Adrenal gland (tissue), 12 donors: ENCODE data around the gene PHKG2. TPM values are rescaled to one million over a fixed set of nuclear protein-coding genes. Genes with fewer than 3 reads are reported as not detected.

Experiments
- DNase-seq, 7 donors: peaks; one replicate each; pipeline ENCODE4 v3.0.0-alpha.2; 2019 to 2020
- H3K27ac ChIP-seq, 5 donors: fragments of 200-600 bp; sonication (generic) in 4 of 5; 1 replicate in 3 of 5; 2 replicates in 2 of 5; pipeline versions ENCODE4 v1.5.1 to v1.8.0; 2016 to 2020; ENCODE audit warnings: mild to moderate bottlenecking in 1 of 5
- H3K27me3 ChIP-seq: fragments of 200-600 bp; 2 replicates; pipeline ENCODE4 v1.8.0; 2021
- H3K36me3 ChIP-seq, 2 donors: fragments of 200-600 bp; replicated peaks in 1 of 2; 1 replicate in 1 of 2; 2 replicates in 1 of 2; pipeline versions ENCODE4 v1.5.1 to v1.8.0; 2018 to 2022
- H3K4me1 ChIP-seq, 2 donors: fragments of 200-600 bp; replicated peaks in 1 of 2; 1 replicate in 1 of 2; 2 replicates in 1 of 2; pipeline versions ENCODE4 v1.5.1 to v1.8.0; 2018 to 2021
- H3K4me3 ChIP-seq, 4 donors: fragments of 200-600 bp; sonication (generic) in 3 of 4; one replicate each; pipeline ENCODE4 v1.5.1; 2016 to 2018
- H3K9me3 ChIP-seq, 3 donors: fragments of 200-600 bp; sonication (generic) in 1 of 3; replicated peaks in 1 of 3; 1 replicate in 2 of 3; 2 replicates in 1 of 3; pipeline versions ENCODE4 v1.5.1 to v1.8.0; 2016 to 2021
- POLR2A ChIP-seq, 2 donors: fragments of 450-650 bp; IDR thresholded peaks; one replicate each; pipeline ENCODE4 v1.6.1; 2017; ENCODE audit warnings: antibody characterized with exemption in 2 of 2, mild to moderate bottlenecking in 2 of 2, moderate library complexity in 1 of 2
- WGBS, 4 donors: extraction: QIAGEN DNeasy Blood & Tissue Kit in 2 of 4; methylation state at CpG; one replicate each; pipeline versions ENCODE4 v1.1.5 to v1.1.7; 2013 to 2017; 5-methylcytosine and 5-hydroxymethylcytosine counted together
- intact Hi-C, 2 donors: fragments of 100-400 bp; cut with DNase I; formaldehyde crosslinking; loops; one replicate each; pipeline versions ENCODE4 v1.14.1 to v1.15.0; 2022 to 2023
- polyA plus RNA-seq, 3 donors: library from polyadenylated mRNA; stranded (reverse); fragments of 200-250 nt in 2 of 3; fragments of 350-450 nt in 1 of 3; fragmentation: Illumina TruSeq in 1 of 3; extraction: RNeasy Lipid Tissue Mini Kit (QIAGEN cat#74804) in 1 of 3; gene quantifications; one replicate each; pipeline ENCODE4 v1.2.3, GENCODE V29; 2013 to 2014
- total RNA-seq, 9 donors: library from RNA; depleted of rRNA in 4 of 9; stranded (reverse); fragments of >200 nt in 4 of 9; fragments of 120-200 nt in 1 of 9; fragmentation: NEBNext Ultra II Directional in 1 of 9; extraction: Animal tissue kit (Norgen Biotek cat#: 25700) in 1 of 9; gene quantifications; one replicate each; pipeline versions ENCODE4 v1.1.0 to v1.2.4, GENCODE V29; 2013 to 2023
- TF ChIP-seq, protein P1 (sequence below), 6 experiments: fragments of 450-650 bp in 4 of 6; fragments of 200-600 bp in 2 of 6; sonication (generic) in 1 of 6; IDR thresholded peaks; 1 replicate in 5 of 6; 2 replicates in 1 of 6; pipeline versions ENCODE4 v1.5.1 to v1.8.0; 2016 to 2021; ENCODE audit warnings: antibody characterized with exemption in 6 of 6, mild to moderate bottlenecking in 2 of 6, moderate library complexity in 1 of 6
- donor health status: healthy with polysubstance abuse.
- donor health status: Bipolar disorder and iron deficiency.
- donor health status: DM: yes; HTN: yes; CAD: no.
- donor health status: DM: no; HTN: no; CAD: no.
- donor health status: DM: no; HTN: no; CAD: no.
- donor health status: DM: yes; HTN: yes; CAD: no.

PHKG2 gene
- total and polyA plus RNA-seq, 12 donors = 18.7 to 82.8 (median 35.2) TPM

DNA sequence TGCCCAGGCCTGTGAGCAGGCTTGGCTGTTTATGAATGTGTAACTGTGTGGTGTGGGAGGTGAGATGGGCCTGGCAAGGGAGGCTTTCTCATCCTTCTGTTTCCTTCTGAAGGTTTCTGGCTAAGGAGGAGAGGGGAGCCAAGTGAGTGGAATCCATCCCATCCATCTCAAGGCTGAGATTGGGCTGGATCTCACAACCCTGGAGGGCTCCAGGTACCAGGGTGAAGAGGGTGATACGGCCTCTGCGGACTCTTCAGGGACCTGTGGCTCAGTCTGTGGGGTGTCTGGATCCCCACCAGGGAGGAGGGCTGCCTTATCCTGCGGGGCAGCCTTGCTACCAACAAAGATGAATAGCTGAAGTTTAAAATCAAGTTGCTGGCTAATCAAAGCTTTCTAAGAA is 31.8 kb downstream of the PHKG2 start:
- no peaks in the 10 kb centered on the region for H3K9me3 ChIP-seq
- H3K36me3 ChIP-seq = peaks cover 0 to 30% of the 10 kb centered on the region in 2 donors
- H3K4me1 ChIP-seq = peaks cover 1 to 19% of the 10 kb centered on the region in 2 donors
- no peak for DNase-seq
- TF ChIP-seq, protein P1, sequence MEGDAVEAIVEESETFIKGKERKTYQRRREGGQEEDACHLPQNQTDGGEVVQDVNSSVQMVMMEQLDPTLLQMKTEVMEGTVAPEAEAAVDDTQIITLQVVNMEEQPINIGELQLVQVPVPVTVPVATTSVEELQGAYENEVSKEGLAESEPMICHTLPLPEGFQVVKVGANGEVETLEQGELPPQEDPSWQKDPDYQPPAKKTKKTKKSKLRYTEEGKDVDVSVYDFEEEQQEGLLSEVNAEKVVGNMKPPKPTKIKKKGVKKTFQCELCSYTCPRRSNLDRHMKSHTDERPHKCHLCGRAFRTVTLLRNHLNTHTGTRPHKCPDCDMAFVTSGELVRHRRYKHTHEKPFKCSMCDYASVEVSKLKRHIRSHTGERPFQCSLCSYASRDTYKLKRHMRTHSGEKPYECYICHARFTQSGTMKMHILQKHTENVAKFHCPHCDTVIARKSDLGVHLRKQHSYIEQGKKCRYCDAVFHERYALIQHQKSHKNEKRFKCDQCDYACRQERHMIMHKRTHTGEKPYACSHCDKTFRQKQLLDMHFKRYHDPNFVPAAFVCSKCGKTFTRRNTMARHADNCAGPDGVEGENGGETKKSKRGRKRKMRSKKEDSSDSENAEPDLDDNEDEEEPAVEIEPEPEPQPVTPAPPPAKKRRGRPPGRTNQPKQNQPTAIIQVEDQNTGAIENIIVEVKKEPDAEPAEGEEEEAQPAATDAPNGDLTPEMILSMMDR (IDR thresholded peaks at IDR 0.05) = no peak
- no peak for TF ChIP-seq POLR2A (IDR thresholded peaks at IDR 0.05)
- H3K4me3 ChIP-seq = no peak overlapping the region
- H3K27ac ChIP-seq = no peak overlapping the region
- intact Hi-C loops = loop anchor here in 1 of 2 donors (10.0 kb wide), 1 partner anchor 95 kb away; no protein-coding TSS in a partner anchor
- WGBS, 4 donors = 90 to 96% (median 94%) methylated on average over 3 of the region's 3 CpGs
- no peaks in the 10 kb centered on the region for H3K27me3 ChIP-seq

DNA sequence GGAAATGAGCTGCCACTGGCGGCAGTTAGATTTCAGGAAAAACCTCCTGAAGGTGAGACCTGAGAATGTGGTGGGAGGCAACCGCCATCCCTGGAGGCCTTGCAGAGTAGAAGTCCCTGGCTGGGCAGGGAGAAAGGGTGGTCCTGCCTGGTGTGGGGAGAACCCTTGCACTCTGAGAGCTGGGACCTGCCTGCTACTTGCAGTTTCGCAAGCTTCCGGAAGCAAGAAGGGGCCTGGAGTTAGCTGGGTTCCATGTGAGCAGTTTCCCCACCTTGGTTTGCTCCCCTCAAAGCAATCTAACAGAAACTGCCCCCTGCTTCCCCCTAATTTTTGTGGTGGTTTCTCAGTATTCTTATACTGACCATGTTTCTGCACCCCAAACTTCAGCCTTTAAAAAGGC is 32.3 kb downstream of the PHKG2 start:
- Histone ChIP-seq H3K9me3 (no peaks in the 10 kb centered on the region), H3K4me3 (no peak overlapping the region), H3K27me3 (no peaks in the 10 kb centered on the region), H3K27ac (no peak overlapping the region), H3K4me1 (peaks cover 3 to 21% of the 10 kb centered on the region in 2 donors), H3K36me3 (peaks cover 0 to 30% of the 10 kb centered on the region in 2 donors)
- TF ChIP-seq POLR2A (IDR thresholded peaks at IDR 0.05) = no peak
- TF ChIP-seq, protein P1 (IDR thresholded peaks at IDR 0.05) = no peak
- intact Hi-C loops = loop anchor here in 1 of 2 donors (10.0 kb wide), 1 partner anchor 94 kb away; no protein-coding TSS in a partner anchor
- 76 to 91% (median 81%) methylated on average over 3 to 4 of the region's 4 CpGs for whole genome bisulfite sequencing, 4 donors
- DNase-seq = no peak

DNA sequence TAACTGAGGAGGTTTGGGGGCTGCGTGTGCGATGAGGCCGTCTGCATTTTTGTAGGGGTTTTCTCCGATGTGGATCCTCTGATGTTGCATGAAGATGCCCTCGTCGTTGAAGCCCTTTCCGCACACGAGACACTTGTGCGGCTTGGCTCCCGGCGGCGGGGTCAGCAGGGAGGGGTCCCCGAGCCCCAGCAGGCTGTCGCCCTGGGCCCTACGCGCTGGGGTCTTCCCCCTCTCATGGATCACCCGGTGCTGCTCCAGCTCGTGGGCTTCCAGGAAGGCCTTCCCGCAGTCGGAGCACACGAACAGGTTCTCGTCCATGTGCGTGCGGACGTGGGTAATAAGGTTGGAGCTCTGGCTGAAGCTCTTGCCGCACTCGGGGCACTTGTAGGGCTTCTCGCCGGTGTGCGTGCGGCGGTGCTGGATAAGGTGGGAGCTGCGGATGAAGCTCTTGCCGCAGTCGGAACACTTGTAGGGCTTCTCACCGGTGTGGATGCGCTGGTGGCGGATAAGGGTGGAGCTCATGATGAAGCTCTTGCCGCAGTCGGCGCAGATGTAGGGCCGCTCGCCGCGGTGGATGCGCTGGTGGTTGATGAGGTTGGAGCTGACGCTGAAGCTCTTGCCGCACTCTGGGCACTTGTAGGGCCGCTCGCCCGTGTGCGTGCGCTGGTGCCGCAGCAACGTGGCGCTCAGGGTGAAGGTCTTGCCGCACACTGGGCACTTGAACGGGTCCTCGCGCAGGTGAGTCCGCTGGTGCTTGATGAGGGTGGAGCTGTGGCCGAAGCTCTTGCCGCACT is 34.5 kb downstream of the PHKG2 start:
- Histone ChIP-seq H3K27me3 (no peaks in the 10 kb centered on the region), H3K36me3 (peaks cover 0 to 30% of the 10 kb centered on the region in 2 donors), H3K4me1 (peaks cover 11 to 15% of the 10 kb centered on the region in 2 donors), H3K4me3 (no peak overlapping the region), H3K9me3 (no peaks in the 10 kb centered on the region), H3K27ac (no peak overlapping the region)
- no peak for DNase-seq
- intact Hi-C loops = loop anchor here in 1 of 2 donors (10.0 kb wide), 1 partner anchor 92 kb away; no protein-coding TSS in a partner anchor
- TF ChIP-seq, protein P1 (IDR thresholded peaks at IDR 0.05) = no peak
- TF ChIP-seq POLR2A (IDR thresholded peaks at IDR 0.05) = no peak
- 93 to 97% (median 95%) methylated on average over 23 to 63 of the region's 63 CpGs for WGBS, 4 donors

DNA sequence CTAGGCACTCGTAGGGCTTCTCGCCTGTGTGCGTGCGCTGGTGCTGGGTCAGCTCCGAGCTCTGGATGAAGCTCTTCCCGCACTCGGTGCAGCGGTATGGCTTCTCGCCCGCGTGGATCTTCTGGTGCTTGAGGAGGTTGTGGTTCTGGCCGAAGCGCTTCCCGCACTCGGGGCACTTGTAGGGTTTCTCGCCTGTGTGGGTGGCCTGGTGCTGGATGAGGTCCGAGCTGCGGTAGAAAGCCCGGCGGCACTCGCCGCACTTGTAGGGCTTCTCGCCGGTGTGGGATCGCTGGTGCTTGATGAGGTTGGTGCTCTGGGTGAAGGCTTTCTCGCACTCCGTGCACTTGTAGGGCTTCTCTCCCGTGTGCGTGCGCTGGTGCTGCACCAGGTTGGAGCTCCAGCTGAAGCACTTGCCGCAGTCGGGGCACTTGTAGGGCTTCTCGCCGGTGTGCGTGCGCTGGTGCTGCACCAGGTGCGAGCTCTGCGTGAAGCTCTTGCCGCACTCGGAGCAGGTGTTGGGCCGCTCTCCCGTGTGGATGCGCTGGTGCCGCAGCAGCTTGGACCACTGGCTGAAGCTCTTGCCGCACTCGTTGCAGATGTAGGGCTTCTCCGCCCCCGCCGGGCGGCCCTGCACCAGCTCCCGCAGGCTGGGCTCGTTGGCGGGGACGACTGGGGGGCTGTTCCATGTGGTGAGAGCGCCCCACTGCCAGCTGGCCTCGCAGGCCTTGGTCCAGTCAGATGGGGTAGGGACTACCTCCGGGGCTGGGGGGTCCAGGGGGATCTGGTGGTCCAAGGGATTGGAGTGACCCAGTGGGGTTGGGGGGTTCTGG is 35.3 kb downstream of the PHKG2 start:
- no peak for TF ChIP-seq POLR2A (IDR thresholded peaks at IDR 0.05)
- TF ChIP-seq, protein P1 (IDR thresholded peaks at IDR 0.05) = no peak
- no peaks in the 10 kb centered on the region for H3K9me3 ChIP-seq
- peaks cover 11 to 15% of the 10 kb centered on the region in 2 donors for H3K4me1 ChIP-seq
- 93 to 95% (median 94%) methylated on average over 14 to 57 of the region's 57 CpGs for WGBS, 4 donors
- intact Hi-C loops = loop anchor here in 1 of 2 donors (10.0 kb wide), 1 partner anchor 91 kb away; no protein-coding TSS in a partner anchor
- H3K27ac ChIP-seq = no peak overlapping the region
- H3K36me3 ChIP-seq = peaks cover 0 to 30% of the 10 kb centered on the region in 2 donors
- DNase-seq = no peak
- H3K27me3 ChIP-seq = no peaks in the 10 kb centered on the region
- no peak overlapping the region for H3K4me3 ChIP-seq
